Esophagus muscularis mucosa (tissue), 3 donors: Measurements from ENCODE around the gene MRPL37.

Experiments used
- CTCF ChIP-seq, 3 experiments: fragments of 200-600 bp in 2 of 3; fragments of 450-650 bp in 1 of 3; sonication (generic) in 2 of 3; IDR thresholded peaks; one replicate each; pipeline ENCODE4 v1.5.1; 2017 to 2019; ENCODE audit warnings: antibody characterized with exemption in 3 of 3, mild to moderate bottlenecking in 2 of 3, moderate library complexity in 1 of 3
- EP300 ChIP-seq: sonication (generic); formaldehyde crosslinking; IDR thresholded peaks from one replicate; pipeline ENCODE4 v1.6.1; 2017; ENCODE audit warnings: antibody characterized with exemption

GRCh38 chr1:54252371-54252936 is 52.5 kb downstream of the MRPL37 start:
- TF ChIP-seq CTCF (IDR thresholded peaks at IDR 0.05): no peak
- no peak for TF ChIP-seq EP300
